K562 treated with DMSO at 1 percent for 24 hours (cell line): ENCODE measurements around the gene ITGBL1. TPM values are rescaled to one million over a fixed set of nuclear protein-coding genes. Genes with fewer than 3 reads are reported as not detected.

ENCODE experiments used
- total RNA-seq: library from RNA; unstranded; fragments of 300-600 nt; gene quantifications from 2 replicates; pipeline ENCODE4 v1.2.3, GENCODE V29; 2022; ENCODE audit warnings: low read depth; ENCODE audit not compliant: insufficient read depth

ITGBL1 gene
- 1.3 and 2.0 TPM in 2 replicates for total RNA-seq

GRCh38 chr13:101452519-101453485 lies at the start of gene ITGBL1:
ITGBL1 (plus strand) TSS chr13:101452675; CDS start chr13:101452834, 159 bp downstream.

GRCh38 chr13:101416181-101417042 lies 36.1 kb upstream of the ITGBL1 start, which contains the start of gene NALCN:
NALCN (minus strand) TSS chr13:101416508; CDS start chr13:101399126, 17,382 bp downstream.

Other genes with a start within 250 kb of the ITGBL1 start
- not detected in 2 replicates for gene NALCN, start 36.2 kb upstream of the ITGBL1 start, total RNA-seq